SU-DHL-6 (cell line): ENCODE measurements around the gene SLC24A2.

Source experiments
- EZH2phosphoT487 ChIP-seq: fragments of 200-600 bp; sonication (generic), shearing (Covaris generic); conservative IDR thresholded peaks from 2 replicates; pipeline ENCODE4 v1.6.1; 2018; ENCODE audit warnings: mild to moderate bottlenecking, antibody characterized with exemption, low read length, moderate library complexity, mixed read lengths
- TF ChIP-seq, protein P1 (sequence below): fragments of 200-600 bp; sonication (generic); IDR thresholded peaks from one replicate; pipeline ENCODE4 v1.5.1; 2017; ENCODE audit warnings: antibody characterized with exemption, mild to moderate bottlenecking, low read length, moderate library complexity; ENCODE audit not compliant: insufficient read depth, poor library complexity, severe bottlenecking

DNA sequence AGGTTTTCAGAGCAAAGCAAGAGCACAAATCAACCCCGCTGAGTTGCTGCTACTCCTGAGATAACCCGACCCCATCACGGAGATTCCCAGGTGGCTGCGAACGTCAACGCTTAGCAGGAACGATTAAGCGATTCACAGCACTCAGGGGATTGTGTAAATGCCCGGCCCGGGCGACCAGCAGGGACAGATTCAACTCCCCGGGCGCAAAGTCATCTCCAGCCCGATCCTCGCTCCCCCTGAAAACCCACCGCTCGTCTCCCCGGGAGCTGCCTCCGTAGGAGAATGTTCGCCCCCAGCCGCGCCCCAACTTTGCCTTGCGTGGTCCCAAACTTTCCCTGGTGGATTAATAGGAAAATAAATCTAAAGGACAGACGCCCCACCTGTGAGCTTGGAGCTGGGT lies 685 bp downstream of the SLC24A2 start:
- TF ChIP-seq, protein P1, sequence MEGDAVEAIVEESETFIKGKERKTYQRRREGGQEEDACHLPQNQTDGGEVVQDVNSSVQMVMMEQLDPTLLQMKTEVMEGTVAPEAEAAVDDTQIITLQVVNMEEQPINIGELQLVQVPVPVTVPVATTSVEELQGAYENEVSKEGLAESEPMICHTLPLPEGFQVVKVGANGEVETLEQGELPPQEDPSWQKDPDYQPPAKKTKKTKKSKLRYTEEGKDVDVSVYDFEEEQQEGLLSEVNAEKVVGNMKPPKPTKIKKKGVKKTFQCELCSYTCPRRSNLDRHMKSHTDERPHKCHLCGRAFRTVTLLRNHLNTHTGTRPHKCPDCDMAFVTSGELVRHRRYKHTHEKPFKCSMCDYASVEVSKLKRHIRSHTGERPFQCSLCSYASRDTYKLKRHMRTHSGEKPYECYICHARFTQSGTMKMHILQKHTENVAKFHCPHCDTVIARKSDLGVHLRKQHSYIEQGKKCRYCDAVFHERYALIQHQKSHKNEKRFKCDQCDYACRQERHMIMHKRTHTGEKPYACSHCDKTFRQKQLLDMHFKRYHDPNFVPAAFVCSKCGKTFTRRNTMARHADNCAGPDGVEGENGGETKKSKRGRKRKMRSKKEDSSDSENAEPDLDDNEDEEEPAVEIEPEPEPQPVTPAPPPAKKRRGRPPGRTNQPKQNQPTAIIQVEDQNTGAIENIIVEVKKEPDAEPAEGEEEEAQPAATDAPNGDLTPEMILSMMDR, result no peak
- TF ChIP-seq EZH2phosphoT487, result no peak
